Measurements from ENCODE around the gene ACSF3.

GRCh38 chr16:89048090-89048725, 45.4 kb upstream of the ACSF3 start:
- TF ChIP-seq TCF7L2 (IDR thresholded peaks at IDR 0.05; ENCODE audit: borderline replicate concordance, low read depth, low read length) (no peak), ZNF350 (tag by site-specific recombination; IDR thresholded peaks at IDR 0.05) (no peak), YY1 (tag by site-specific recombination; IDR thresholded peaks at IDR 0.05) (no peak), ZNF664 (tag by site-specific recombination; IDR thresholded peaks at IDR 0.05) (no peak), SETDB1 (IDR thresholded peaks at IDR 0.05; ENCODE audit: insufficient read length, low read length) (no peak), ZSCAN23 (tag by site-specific recombination; IDR thresholded peaks at IDR 0.05) (no peak), SP2 (tag by site-specific recombination; IDR thresholded peaks at IDR 0.05) (no peak)
- TF ChIP-seq, protein P1, sequence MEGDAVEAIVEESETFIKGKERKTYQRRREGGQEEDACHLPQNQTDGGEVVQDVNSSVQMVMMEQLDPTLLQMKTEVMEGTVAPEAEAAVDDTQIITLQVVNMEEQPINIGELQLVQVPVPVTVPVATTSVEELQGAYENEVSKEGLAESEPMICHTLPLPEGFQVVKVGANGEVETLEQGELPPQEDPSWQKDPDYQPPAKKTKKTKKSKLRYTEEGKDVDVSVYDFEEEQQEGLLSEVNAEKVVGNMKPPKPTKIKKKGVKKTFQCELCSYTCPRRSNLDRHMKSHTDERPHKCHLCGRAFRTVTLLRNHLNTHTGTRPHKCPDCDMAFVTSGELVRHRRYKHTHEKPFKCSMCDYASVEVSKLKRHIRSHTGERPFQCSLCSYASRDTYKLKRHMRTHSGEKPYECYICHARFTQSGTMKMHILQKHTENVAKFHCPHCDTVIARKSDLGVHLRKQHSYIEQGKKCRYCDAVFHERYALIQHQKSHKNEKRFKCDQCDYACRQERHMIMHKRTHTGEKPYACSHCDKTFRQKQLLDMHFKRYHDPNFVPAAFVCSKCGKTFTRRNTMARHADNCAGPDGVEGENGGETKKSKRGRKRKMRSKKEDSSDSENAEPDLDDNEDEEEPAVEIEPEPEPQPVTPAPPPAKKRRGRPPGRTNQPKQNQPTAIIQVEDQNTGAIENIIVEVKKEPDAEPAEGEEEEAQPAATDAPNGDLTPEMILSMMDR (tag by site-specific recombination; IDR thresholded peaks at IDR 0.05): no peak
- TF ChIP-seq, protein P2, sequence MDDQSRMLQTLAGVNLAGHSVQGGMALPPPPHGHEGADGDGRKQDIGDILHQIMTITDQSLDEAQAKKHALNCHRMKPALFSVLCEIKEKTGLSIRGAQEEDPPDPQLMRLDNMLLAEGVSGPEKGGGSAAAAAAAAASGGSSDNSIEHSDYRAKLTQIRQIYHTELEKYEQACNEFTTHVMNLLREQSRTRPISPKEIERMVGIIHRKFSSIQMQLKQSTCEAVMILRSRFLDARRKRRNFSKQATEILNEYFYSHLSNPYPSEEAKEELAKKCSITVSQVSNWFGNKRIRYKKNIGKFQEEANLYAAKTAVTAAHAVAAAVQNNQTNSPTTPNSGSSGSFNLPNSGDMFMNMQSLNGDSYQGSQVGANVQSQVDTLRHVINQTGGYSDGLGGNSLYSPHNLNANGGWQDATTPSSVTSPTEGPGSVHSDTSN (CRISPR knock-in tag; IDR thresholded peaks at IDR 0.05): no peak
